H9 (cell line): ENCODE results near the gene CNTFR. TPM values are rescaled to one million over a fixed set of nuclear protein-coding genes. Genes with fewer than 3 reads are reported as not detected.

Experiments
- DNase-seq: peaks from one replicate; pipeline ENCODE4 v3.0.0-alpha.2; 2017
- H2AFZ ChIP-seq: one replicate; pipeline ENCODE4 v1.6.1; 2013; ENCODE audit warnings: mild to moderate bottlenecking, low read length, control low read depth, moderate library complexity
- H2AK5ac ChIP-seq: 2 replicates; pipeline ENCODE4 v1.6.1; 2013; ENCODE audit warnings: low read length, control low read depth, mixed read lengths; ENCODE audit not compliant: insufficient read length
- H2BK120ac ChIP-seq: one replicate; pipeline ENCODE4 v1.6.1; 2013; ENCODE audit warnings: low read depth, mild to moderate bottlenecking, low read length, control low read depth, inconsistent platforms; ENCODE audit not compliant: poor library complexity, severe bottlenecking
- H2BK12ac ChIP-seq: 2 replicates; pipeline ENCODE4 v1.6.1; 2013; ENCODE audit warnings: low read length, control low read depth, mixed read lengths, low read depth; ENCODE audit not compliant: insufficient read length
- H2BK15ac ChIP-seq: 2 replicates; pipeline ENCODE4 v1.6.1; 2013; ENCODE audit warnings: low read depth, low read length, control low read depth
- H2BK20ac ChIP-seq: one replicate; pipeline ENCODE4 v1.6.1; 2013; ENCODE audit warnings: low read depth, mild to moderate bottlenecking, low read length, control low read depth, inconsistent platforms; ENCODE audit not compliant: poor library complexity, severe bottlenecking
- H2BK5ac ChIP-seq: 2 replicates; pipeline ENCODE4 v1.6.1; 2013; ENCODE audit warnings: low read length, control low read depth, mixed read lengths; ENCODE audit not compliant: insufficient read length
- H3K14ac ChIP-seq: 2 replicates; pipeline ENCODE4 v1.6.1; 2013; ENCODE audit warnings: low read length, control low read depth; ENCODE audit not compliant: insufficient read depth
- H3K18ac ChIP-seq: 2 replicates; pipeline ENCODE4 v1.6.1; 2013; ENCODE audit warnings: low read depth, mild to moderate bottlenecking, mixed read lengths, low read length, control low read depth; ENCODE audit not compliant: insufficient read length
- H3K23ac ChIP-seq: 2 replicates; pipeline ENCODE4 v1.6.1; 2013; ENCODE audit warnings: low read length, control low read depth, mixed read lengths, low read depth; ENCODE audit not compliant: insufficient read length
- H3K23me2 ChIP-seq: 2 replicates; pipeline ENCODE4 v1.6.1; 2013; ENCODE audit warnings: low read depth, mild to moderate bottlenecking, mixed read lengths, low read length, control low read depth; ENCODE audit not compliant: insufficient read length, poor library complexity, severe bottlenecking
- H3K27ac ChIP-seq: 2 replicates; pipeline ENCODE4 v1.5.1; 2013; ENCODE audit warnings: low read length, control low read depth, mixed read lengths, low read depth; ENCODE audit not compliant: insufficient read length
- H3K27me3 ChIP-seq: 2 replicates; pipeline ENCODE4 v1.6.1; 2013; ENCODE audit warnings: low read length, control low read depth, inconsistent platforms; ENCODE audit not compliant: insufficient read depth
- H3K4ac ChIP-seq: 2 replicates; pipeline ENCODE4 v1.6.1; 2013; ENCODE audit warnings: low read depth, mild to moderate bottlenecking, control low read depth, inconsistent platforms, low read length, moderate library complexity
- H3K4me1 ChIP-seq: 2 replicates; pipeline ENCODE4 v1.6.1; 2013; ENCODE audit warnings: low read length, control low read depth, inconsistent platforms; ENCODE audit not compliant: insufficient read depth
- H3K4me2 ChIP-seq: 2 replicates; pipeline ENCODE4 v1.6.1; 2013; ENCODE audit warnings: low read length, control low read depth, mixed read lengths; ENCODE audit not compliant: insufficient read length, insufficient read depth
- H3K56ac ChIP-seq: 2 replicates; pipeline ENCODE4 v1.6.1; 2013; ENCODE audit warnings: low read depth, mild to moderate bottlenecking, mixed read lengths, low read length, control low read depth; ENCODE audit not compliant: insufficient read length
- H3K79me1 ChIP-seq: 2 replicates; pipeline ENCODE4 v1.6.1; 2013; ENCODE audit warnings: low read depth, mild to moderate bottlenecking, moderate library complexity, low read length, control low read depth, inconsistent platforms; ENCODE audit not compliant: insufficient read depth, poor library complexity, severe bottlenecking
- H3K79me2 ChIP-seq: 2 replicates; pipeline ENCODE4 v1.6.1; 2013; ENCODE audit warnings: low read length, control low read depth, inconsistent platforms; ENCODE audit not compliant: insufficient read depth
- H3K9ac ChIP-seq: 2 replicates; pipeline ENCODE4 v1.6.1; 2013; ENCODE audit warnings: low read length, control low read depth, mixed read lengths; ENCODE audit not compliant: insufficient read length; ENCODE audit errors: extremely low read depth
- H3K9me3 ChIP-seq: one replicate; pipeline ENCODE4 v1.6.1; 2013; ENCODE audit warnings: low read depth, low read length, inconsistent platforms; ENCODE audit not compliant: control insufficient read depth
- H3T11ph ChIP-seq: one replicate; pipeline ENCODE4 v1.6.1; 2013; ENCODE audit warnings: mild to moderate bottlenecking, low read length, control low read depth, inconsistent platforms
- H4K20me1 ChIP-seq: one replicate; pipeline ENCODE4 v1.6.1; 2013; ENCODE audit not compliant: control insufficient read depth, insufficient read length, insufficient read depth
- H4K5ac ChIP-seq: 2 replicates; pipeline ENCODE4 v1.6.1; 2013; ENCODE audit warnings: low read depth, mild to moderate bottlenecking, mixed read lengths, low read length, control low read depth; ENCODE audit not compliant: insufficient read length
- H4K8ac ChIP-seq: replicated peaks from 2 replicates; pipeline ENCODE4 v1.6.1; 2013; ENCODE audit warnings: low read length, control low read depth, mixed read lengths, low read depth; ENCODE audit not compliant: insufficient read length
- H4K91ac ChIP-seq: 2 replicates; pipeline ENCODE4 v1.6.1; 2013; ENCODE audit warnings: low read depth, mild to moderate bottlenecking, moderate library complexity, mixed read lengths, low read length, control low read depth; ENCODE audit not compliant: insufficient read length
- H3K27ac Mint-ChIP-seq, 3 experiments: 2 replicates in 2 of 3; 3 replicates in 1 of 3; pipeline ENCODE4 v1.8.0; 2020 to 2021; ENCODE audit warnings: mixed read lengths in 3 of 3, mild to moderate bottlenecking in 1 of 3, moderate library complexity in 1 of 3
- H3K27me3 Mint-ChIP-seq: 2 replicates; pipeline ENCODE4 v1.8.0; 2021; ENCODE audit warnings: low read depth, mild to moderate bottlenecking, moderate library complexity, mixed read lengths
- H3K36me3 Mint-ChIP-seq, 3 experiments: 2 replicates in 2 of 3; 3 replicates in 1 of 3; pipeline ENCODE4 v1.8.0; 2020 to 2021; ENCODE audit warnings: low read depth in 3 of 3, mixed read lengths in 3 of 3; ENCODE audit not compliant: insufficient read depth in 1 of 3
- H3K4me1 Mint-ChIP-seq, 2 experiments: 2 replicates each; pipeline ENCODE4 v1.8.0; 2020; ENCODE audit warnings: mixed read lengths in 2 of 2
- H3K4me3 Mint-ChIP-seq, 2 experiments: 2 replicates in 1 of 2; 3 replicates in 1 of 2; pipeline ENCODE4 v1.8.0; 2020 to 2021; ENCODE audit warnings: mild to moderate bottlenecking in 2 of 2, mixed read lengths in 2 of 2, moderate library complexity in 1 of 2
- H3K9me3 Mint-ChIP-seq, 2 experiments: 2 replicates in 1 of 2; 3 replicates in 1 of 2; pipeline ENCODE4 v1.8.0; 2020; ENCODE audit warnings: mild to moderate bottlenecking in 2 of 2, mixed read lengths in 2 of 2, moderate library complexity in 1 of 2
- WGBS: extraction: QIAGEN DNeasy Blood & Tissue Kit; methylation state at CpG from one replicate; pipeline ENCODE4 v1.1.7; 2013; ENCODE audit warnings: missing lambda C conversion rate, low lambda C conversion rate, mixed read lengths; ENCODE audit not compliant: insufficient read length; ENCODE audit errors: extremely low coverage; 5-methylcytosine and 5-hydroxymethylcytosine counted together
- total RNA-seq: library from RNA; stranded (reverse); gene quantifications from 2 replicates; pipeline ENCODE4 v1.2.1, GENCODE V29; 2021
- TF ChIP-seq, protein P1 (sequence below): fragments of 200-600 bp; sonication (generic); conservative IDR thresholded peaks from 3 replicates; pipeline ENCODE4 v1.8.0; 2021; ENCODE audit warnings: antibody characterized with exemption, mild to moderate bottlenecking

The CNTFR gene
- total RNA-seq, 1 experiment from 2014 or later: 0.55 TPM

DNA sequence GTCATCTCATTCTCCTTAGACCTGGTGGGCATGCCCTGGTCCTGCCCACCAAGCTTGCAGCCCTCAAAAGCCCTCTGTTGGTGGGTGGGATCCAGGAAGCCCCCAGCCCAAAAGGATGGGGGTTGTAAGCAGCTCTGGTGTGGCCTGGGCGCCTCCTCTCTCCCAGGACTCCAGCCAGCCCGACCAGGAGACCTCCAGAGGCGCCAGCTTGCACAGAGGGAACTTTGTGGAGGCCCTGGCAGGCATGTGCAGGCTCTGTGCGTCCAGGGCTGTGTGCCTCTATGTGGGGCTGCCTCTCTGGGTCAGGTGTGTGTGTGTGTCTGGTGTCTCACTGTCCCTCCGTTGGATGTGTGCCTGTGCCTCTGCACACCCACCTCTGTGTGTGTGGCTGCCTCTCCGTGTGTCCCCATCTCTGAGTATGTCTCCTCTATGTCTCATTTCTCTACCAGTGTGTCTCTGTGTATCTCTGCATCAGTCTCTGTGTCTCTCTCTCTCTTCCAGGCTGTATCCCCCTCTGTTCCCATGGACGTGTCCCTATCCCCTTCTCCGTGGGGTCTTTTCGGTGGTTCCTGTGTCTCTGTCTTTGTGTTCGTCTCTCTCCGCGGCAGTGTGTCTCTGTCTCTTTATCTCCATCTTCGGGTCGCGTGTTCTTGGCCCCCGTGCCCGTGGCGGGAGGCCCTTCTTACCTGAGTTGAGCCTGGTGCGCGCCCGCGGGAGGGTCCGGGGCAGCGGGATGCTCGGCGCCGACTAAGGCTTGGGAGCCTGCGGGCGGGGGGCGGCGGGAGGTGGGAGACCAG lies 67.2 kb downstream of the CNTFR start:
- Histone ChIP-seq H3T11ph (no peak overlapping the region), H2BK120ac (no peak overlapping the region), H2AK5ac (no peak overlapping the region), H3K56ac (no peak overlapping the region), H2BK20ac (no peak overlapping the region), H2BK15ac (no peak overlapping the region), H4K8ac (no peak overlapping the region), H4K20me1 (peaks cover 4% of the 10 kb centered on the region), H3K4ac (no peak overlapping the region), H2BK5ac (no peak overlapping the region), H3K79me2 (no peaks in the 10 kb centered on the region), H3K14ac (no peak overlapping the region), H2BK12ac (no peak overlapping the region), H3K18ac (no peak overlapping the region), H3K79me1 (no peaks in the 10 kb centered on the region), H4K91ac (no peak overlapping the region), H3K23ac (no peak overlapping the region), H3K23me2 (peaks cover 10% of the 10 kb centered on the region), H3K4me2 (peak overlapping the region; percentile 69), H4K5ac (no peak overlapping the region), H3K27ac (no peak overlapping the region), H3K9ac (peak overlapping the region; percentile 67), H2AFZ (no peak overlapping the region), H3K27me3 (no peaks in the 10 kb centered on the region; the same call in 1 of the 2 replicates), H3K4me1 (peaks cover 6% of the 10 kb centered on the region; the same call in 1 of the 2 replicates), H3K9me3 (no peaks in the 10 kb centered on the region)
- Mint-ChIP-seq H3K4me3 (peak overlapping the region; percentile 77 to 90), H3K36me3 (peaks cover 0 to 3% (median 0%) of the 10 kb centered on the region in 3 experiments; a peak in 1 of 7 replicates), H3K4me1 (peaks cover 10 to 17% of the 10 kb centered on the region in 2 experiments), H3K9me3 (no peaks in the 10 kb centered on the region), H3K27ac (peak overlapping the region in 2 of 3 experiments; percentile 21 to 30; a peak in 3 of 7 replicates), H3K27me3 (peaks cover 46% of the 10 kb centered on the region)
- TF ChIP-seq, protein P1, sequence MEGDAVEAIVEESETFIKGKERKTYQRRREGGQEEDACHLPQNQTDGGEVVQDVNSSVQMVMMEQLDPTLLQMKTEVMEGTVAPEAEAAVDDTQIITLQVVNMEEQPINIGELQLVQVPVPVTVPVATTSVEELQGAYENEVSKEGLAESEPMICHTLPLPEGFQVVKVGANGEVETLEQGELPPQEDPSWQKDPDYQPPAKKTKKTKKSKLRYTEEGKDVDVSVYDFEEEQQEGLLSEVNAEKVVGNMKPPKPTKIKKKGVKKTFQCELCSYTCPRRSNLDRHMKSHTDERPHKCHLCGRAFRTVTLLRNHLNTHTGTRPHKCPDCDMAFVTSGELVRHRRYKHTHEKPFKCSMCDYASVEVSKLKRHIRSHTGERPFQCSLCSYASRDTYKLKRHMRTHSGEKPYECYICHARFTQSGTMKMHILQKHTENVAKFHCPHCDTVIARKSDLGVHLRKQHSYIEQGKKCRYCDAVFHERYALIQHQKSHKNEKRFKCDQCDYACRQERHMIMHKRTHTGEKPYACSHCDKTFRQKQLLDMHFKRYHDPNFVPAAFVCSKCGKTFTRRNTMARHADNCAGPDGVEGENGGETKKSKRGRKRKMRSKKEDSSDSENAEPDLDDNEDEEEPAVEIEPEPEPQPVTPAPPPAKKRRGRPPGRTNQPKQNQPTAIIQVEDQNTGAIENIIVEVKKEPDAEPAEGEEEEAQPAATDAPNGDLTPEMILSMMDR: no peak
- no peak for DNase-seq
- WGBS: no CpG with 5 or more reads among the region's 31 CpGs
